Muscle of leg (tissue), 11 donors: ENCODE data around the gene ITFG2. TPM values are rescaled to one million over a fixed set of nuclear protein-coding genes. Genes with fewer than 3 reads are reported as not detected.

Experiments
- DNase-seq: peaks from one replicate; pipeline ENCODE4 v3.0.0; 2013
- H3K27ac ChIP-seq: one replicate; pipeline ENCODE4 v1.5.1; 2013; ENCODE audit warnings: mild to moderate bottlenecking, low read length, control low read depth
- H3K27me3 ChIP-seq: one replicate; pipeline ENCODE4 v1.6.1; 2013; ENCODE audit warnings: low read length; ENCODE audit not compliant: control insufficient read depth, insufficient read depth
- H3K36me3 ChIP-seq: one replicate; pipeline ENCODE4 v1.6.1; 2013; ENCODE audit warnings: low read length; ENCODE audit not compliant: control insufficient read depth, insufficient read depth
- H3K4me1 ChIP-seq: one replicate; pipeline ENCODE4 v1.6.1; 2013; ENCODE audit warnings: low read length; ENCODE audit not compliant: control insufficient read depth, insufficient read depth
- H3K4me3 ChIP-seq: one replicate; pipeline ENCODE4 v1.5.1; 2013; ENCODE audit warnings: low read length, control low read depth
- H3K9me3 ChIP-seq: replicated peaks from 2 replicates; pipeline ENCODE4 v1.6.1; 2013; ENCODE audit warnings: low read depth, low read length; ENCODE audit not compliant: control insufficient read depth
- WGBS: methylation state at CpG from one replicate; pipeline ENCODE4 v1.1.5; 2013; ENCODE audit warnings: missing lambda C conversion rate; ENCODE audit not compliant: insufficient coverage; 5-methylcytosine and 5-hydroxymethylcytosine counted together
- polyA plus RNA-seq, 8 donors: library from polyadenylated mRNA; unstranded; fragments of 120-200 nt; gene quantifications; one replicate each; pipeline versions ENCODE4 v1.2.1 to v1.2.3, GENCODE V29; 2013; ENCODE audit warnings: inconsistent platforms in 1 of 8, low replicate concordance in 1 of 8; ENCODE audit not compliant: insufficient read length in 8 of 8, insufficient read depth in 1 of 8
- total RNA-seq: library from RNA; stranded (reverse); fragments of 120-200 nt; gene quantifications from one replicate; pipeline ENCODE4 v1.2.4, GENCODE V29; 2013

Gene ITFG2
- total and polyA plus RNA-seq, 9 donors, result 25.3 to 38.0 (median 28.8) TPM

- H3K9me3 ChIP-seq, result no peaks in the 10 kb centered on the region
- peaks cover 15% of the 10 kb centered on the region for H3K36me3 ChIP-seq
- no peaks in the 10 kb centered on the region for H3K27me3 ChIP-seq
- no peak for DNase-seq
- 35% methylated on average over 3 of the region's 9 CpGs for WGBS
- peaks cover 9% of the 10 kb centered on the region for H3K4me1 ChIP-seq
- H3K27ac ChIP-seq, result no peak overlapping the region
- no peak overlapping the region for H3K4me3 ChIP-seq
Measured at GRCh38 chr12:2841056-2841650, 28.7 kb downstream of the ITFG2 start.

GRCh38 chr12:2842948-2843347 is 30.5 kb downstream of the ITFG2 start:
- Histone ChIP-seq H3K36me3 (peaks cover 15% of the 10 kb centered on the region), H3K4me1 (peaks cover 11% of the 10 kb centered on the region), H3K4me3 (no peak overlapping the region), H3K27me3 (no peaks in the 10 kb centered on the region), H3K27ac (no peak overlapping the region), H3K9me3 (no peaks in the 10 kb centered on the region)
- no peak for DNase-seq
- 33% methylated on average over 1 of the region's 5 CpGs for WGBS

- no peaks in the 10 kb centered on the region for H3K9me3 ChIP-seq
- DNase-seq, result no peak
- H3K4me3 ChIP-seq, result no peak overlapping the region
- H3K27ac ChIP-seq, result no peak overlapping the region
- peaks cover 5% of the 10 kb centered on the region for H3K36me3 ChIP-seq
- peaks cover 11% of the 10 kb centered on the region for H3K4me1 ChIP-seq
- H3K27me3 ChIP-seq, result no peaks in the 10 kb centered on the region
- WGBS, result 84% methylated on average over 8 of the region's 9 CpGs
Measured at GRCh38 chr12:2844786-2845185, 32.3 kb downstream of the ITFG2 start.

GRCh38 chr12:2845280-2845679 is 32.8 kb downstream of the ITFG2 start:
- Histone ChIP-seq H3K36me3 (peaks cover 4% of the 10 kb centered on the region), H3K27ac (no peak overlapping the region), H3K9me3 (no peaks in the 10 kb centered on the region), H3K27me3 (no peaks in the 10 kb centered on the region), H3K4me1 (peaks cover 11% of the 10 kb centered on the region), H3K4me3 (no peak overlapping the region)
- peak; percentile 65 for DNase-seq
- WGBS, result 33% methylated on average over 1 of the region's 6 CpGs

GRCh38 chr12:2851931-2852330 is 39.5 kb downstream of the ITFG2 start:
- Histone ChIP-seq H3K4me3 (no peak overlapping the region), H3K4me1 (no peaks in the 10 kb centered on the region), H3K9me3 (no peaks in the 10 kb centered on the region), H3K36me3 (no peaks in the 10 kb centered on the region), H3K27ac (no peak overlapping the region), H3K27me3 (no peaks in the 10 kb centered on the region)
- no CpG with 5 or more reads among the region's 3 CpGs for WGBS
- DNase-seq, result no peak

- DNase-seq, result peak; percentile 88
- Histone ChIP-seq H3K27me3 (no peaks in the 10 kb centered on the region), H3K27ac (no peak overlapping the region), H3K4me1 (no peaks in the 10 kb centered on the region), H3K36me3 (peaks cover 13% of the 10 kb centered on the region), H3K4me3 (no peak overlapping the region), H3K9me3 (no peaks in the 10 kb centered on the region)
- 2% methylated on average over 7 of the region's 11 CpGs for WGBS
Measured at GRCh38 chr12:2853626-2854025, 41.2 kb downstream of the ITFG2 start.

- DNase-seq, result no peak
- H3K9me3 ChIP-seq, result no peaks in the 10 kb centered on the region
- no peak overlapping the region for H3K4me3 ChIP-seq
- peaks cover 22% of the 10 kb centered on the region for H3K36me3 ChIP-seq
- WGBS, result 79% methylated on average over 11 of the region's 25 CpGs
- H3K4me1 ChIP-seq, result no peaks in the 10 kb centered on the region
- H3K27ac ChIP-seq, result no peak overlapping the region
- H3K27me3 ChIP-seq, result no peaks in the 10 kb centered on the region
Measured at GRCh38 chr12:2854669-2855453, 42.4 kb downstream of the ITFG2 start.

GRCh38 chr12:2855546-2855945 is 43.1 kb downstream of the ITFG2 start:
- peaks cover 24% of the 10 kb centered on the region for H3K36me3 ChIP-seq
- no peaks in the 10 kb centered on the region for H3K27me3 ChIP-seq
- DNase-seq, result no peak
- no peaks in the 10 kb centered on the region for H3K4me1 ChIP-seq
- no peaks in the 10 kb centered on the region for H3K9me3 ChIP-seq
- H3K4me3 ChIP-seq, result no peak overlapping the region
- H3K27ac ChIP-seq, result no peak overlapping the region
- WGBS, result 85% methylated on average over 7 of the region's 7 CpGs

GRCh38 chr12:2856051-2856450 is 43.6 kb downstream of the ITFG2 start:
- DNase-seq, result no peak
- 90% methylated on average over 2 of the region's 3 CpGs for WGBS
- no peaks in the 10 kb centered on the region for H3K9me3 ChIP-seq

GRCh38 chr12:2857021-2857431 is 44.6 kb downstream of the ITFG2 start, which contains the start of gene TEX52:
Gene TEX52, minus strand, starts transcription at chr12:2857039. Its CDS starts 13 bp downstream, at chr12:2857026.
- Histone ChIP-seq H3K4me1 (no peaks in the 10 kb centered on the region), H3K27me3 (no peaks in the 10 kb centered on the region), H3K27ac (no peak within 1 kb of the TSS), H3K9me3 (no peaks in the 10 kb centered on the region), H3K36me3 (peaks cover 24% of the 10 kb centered on the region), H3K4me3 (no peak within 1 kb of the TSS)
- 69% methylated on average over 3 of the region's 3 CpGs for WGBS
- DNase-seq, result no peak

More at GRCh38 chr12:2856051-2856450, 43.6 kb downstream of the ITFG2 start:
- no peak overlapping the region for H3K4me3 ChIP-seq
- no peak overlapping the region for H3K27ac ChIP-seq
- H3K27me3 ChIP-seq, result no peaks in the 10 kb centered on the region
- no peaks in the 10 kb centered on the region for H3K4me1 ChIP-seq
- H3K36me3 ChIP-seq, result peaks cover 24% of the 10 kb centered on the region
